HepG2 (cell line): Measurements from ENCODE around the gene C1orf159. TPM values are rescaled to one million over a fixed set of nuclear protein-coding genes. Genes with fewer than 3 reads are reported as not detected.
A peak's percentile ranks its signal among the peaks of the same experiment; 100 is the strongest.

ENCODE experiments used
- ARNT2 ChIP-seq: sonication (generic); formaldehyde crosslinking; IDR thresholded peaks from 2 replicates; pipeline ENCODE4 v1.8.0; 2022; ENCODE audit warnings: mild to moderate bottlenecking, low read depth, missing genetic modification reagents, moderate library complexity
- ATF7-NPFF ChIP-seq: sonication (generic); formaldehyde crosslinking; IDR thresholded peaks from 2 replicates; pipeline ENCODE4 v1.8.1; 2023; ENCODE audit warnings: mild to moderate bottlenecking, low read depth, missing genetic modification reagents, moderate library complexity
- CREB1 ChIP-seq, 2 experiments: fragments of 450-650 bp in 1 of 2; IDR thresholded peaks; 2 replicates each; pipeline ENCODE4 v1.6.1; 2016 to 2017; ENCODE audit warnings: control low read depth in 1 of 2, mild to moderate bottlenecking in 1 of 2, missing compliant biosample characterization in 1 of 2, missing genetic modification characterization in 1 of 2
- GFI1 ChIP-seq: sonication (generic); formaldehyde crosslinking; IDR thresholded peaks from 2 replicates; pipeline ENCODE4 v1.5.0; 2020; ENCODE audit warnings: missing genetic modification reagents, mild to moderate bottlenecking, borderline replicate concordance
- MIER2 ChIP-seq: IDR thresholded peaks from 2 replicates; pipeline ENCODE4 v1.6.1; 2016; ENCODE audit warnings: missing biosample characterization, missing genetic modification reagents
- NFYC ChIP-seq: IDR thresholded peaks from 2 replicates; pipeline ENCODE4 v1.6.1; 2016; ENCODE audit warnings: missing genetic modification reagents, missing compliant biosample characterization
- NR2C2 ChIP-seq: sonication (generic); formaldehyde crosslinking; IDR thresholded peaks from 2 replicates; pipeline ENCODE4 v1.4.0; 2020; ENCODE audit warnings: missing genetic modification reagents, mild to moderate bottlenecking, moderate library complexity, borderline replicate concordance
- RXRB ChIP-seq: IDR thresholded peaks from 2 replicates; pipeline ENCODE4 v1.6.1; 2016; ENCODE audit warnings: borderline replicate concordance, missing genetic modification reagents, missing compliant biosample characterization
- SIN3B ChIP-seq: fragments of 150-350 bp; IDR thresholded peaks from 2 replicates; pipeline ENCODE4 v1.6.1; 2014; ENCODE audit warnings: low read length
- SMAD9 ChIP-seq: sonication (generic); formaldehyde crosslinking; IDR thresholded peaks from 2 replicates; pipeline ENCODE4 v1.5.1; 2020; ENCODE audit warnings: mild to moderate bottlenecking, missing genetic modification reagents
- SP1 ChIP-seq, 2 experiments: fragments of 450-650 bp in 1 of 2; sonication (generic) in 1 of 2; formaldehyde crosslinking in 1 of 2; IDR thresholded peaks; 2 replicates each; pipeline versions ENCODE4 v1.4.0 to v1.6.1; 2016 to 2020; ENCODE audit warnings: missing genetic modification reagents in 1 of 2
- SRSF1 ChIP-seq: fragments of 200-400 bp; formaldehyde crosslinking; optimal IDR thresholded peaks from 2 replicates; pipeline ENCODE3; 2017; ENCODE audit warnings: mild to moderate bottlenecking, low read depth, low read length, moderate library complexity
- ZBTB7B ChIP-seq: sonication (generic); formaldehyde crosslinking; IDR thresholded peaks from 2 replicates; pipeline ENCODE4 v1.4.0; 2020; ENCODE audit warnings: missing genetic modification reagents
- ZFP91 ChIP-seq: sonication (generic); formaldehyde crosslinking; IDR thresholded peaks from 2 replicates; pipeline ENCODE4 v1.9.0; 2022; ENCODE audit warnings: missing genetic modification reagents, mild to moderate bottlenecking, borderline replicate concordance
- ZMAT3 ChIP-seq: sonication (generic); formaldehyde crosslinking; conservative IDR thresholded peaks from 2 replicates; pipeline ENCODE4 v1.7.0; 2021; ENCODE audit warnings: missing genetic modification reagents
- ZNF101 ChIP-seq: sonication (generic); formaldehyde crosslinking; IDR thresholded peaks from 2 replicates; pipeline ENCODE4 v1.4.0; 2020; ENCODE audit warnings: mild to moderate bottlenecking, low read depth, missing genetic modification reagents, borderline replicate concordance
- ZNF589 ChIP-seq: sonication (generic); formaldehyde crosslinking; conservative IDR thresholded peaks from 2 replicates; pipeline ENCODE4 v1.8.0; 2022; ENCODE audit warnings: mild to moderate bottlenecking, moderate library complexity, missing genetic modification reagents
- polyA plus RNA-seq, 8 experiments: library from polyadenylated mRNA; depleted of rRNA in 3 of 8; stranded (reverse) in 7 of 8; unstranded in 1 of 8; fragments of >200 nt; fragmentation: Illumina TruSeq in 4 of 8; extraction: Trizol in 4 of 8; gene quantifications; 2 replicates each; pipeline versions ENCODE4 v1.2.1 to v1.2.3, GENCODE V29; 2011 to 2016; ENCODE audit warnings: low read depth in 4 of 8, missing spikeins in 1 of 8, mixed read lengths in 1 of 8; ENCODE audit not compliant: insufficient read depth in 1 of 8
- total RNA-seq, 5 experiments: library from RNA; depleted of rRNA; stranded (reverse); fragments of >200 nt; fragmentation: Illumina TruSeq; extraction: Trizol; gene quantifications; 2 replicates each; pipeline ENCODE4 v1.2.3, GENCODE V29; 2016; ENCODE audit warnings: low read depth in 1 of 5
- TF ChIP-seq, protein P1 (sequence below): IDR thresholded peaks from 2 replicates; pipeline ENCODE4 v1.6.1; 2016; ENCODE audit warnings: missing compliant biosample characterization, missing genetic modification reagents, borderline replicate concordance
- TF ChIP-seq, protein P2 (sequence below): sonication (generic); formaldehyde crosslinking; IDR thresholded peaks from 2 replicates; pipeline ENCODE4 v1.5.1; 2020; ENCODE audit warnings: mild to moderate bottlenecking, missing genetic modification reagents, borderline replicate concordance
- TF ChIP-seq, protein P3 (sequence below): IDR thresholded peaks from 2 replicates; pipeline ENCODE4 v1.6.1; 2016; ENCODE audit warnings: mild to moderate bottlenecking

Gene C1orf159
- total and polyA plus RNA-seq, 2 of the 13 experiments (the other 11 are each of a cell fraction or from before 2014, with no cell fraction given), result 3.8 to 6.7 TPM

DNA sequence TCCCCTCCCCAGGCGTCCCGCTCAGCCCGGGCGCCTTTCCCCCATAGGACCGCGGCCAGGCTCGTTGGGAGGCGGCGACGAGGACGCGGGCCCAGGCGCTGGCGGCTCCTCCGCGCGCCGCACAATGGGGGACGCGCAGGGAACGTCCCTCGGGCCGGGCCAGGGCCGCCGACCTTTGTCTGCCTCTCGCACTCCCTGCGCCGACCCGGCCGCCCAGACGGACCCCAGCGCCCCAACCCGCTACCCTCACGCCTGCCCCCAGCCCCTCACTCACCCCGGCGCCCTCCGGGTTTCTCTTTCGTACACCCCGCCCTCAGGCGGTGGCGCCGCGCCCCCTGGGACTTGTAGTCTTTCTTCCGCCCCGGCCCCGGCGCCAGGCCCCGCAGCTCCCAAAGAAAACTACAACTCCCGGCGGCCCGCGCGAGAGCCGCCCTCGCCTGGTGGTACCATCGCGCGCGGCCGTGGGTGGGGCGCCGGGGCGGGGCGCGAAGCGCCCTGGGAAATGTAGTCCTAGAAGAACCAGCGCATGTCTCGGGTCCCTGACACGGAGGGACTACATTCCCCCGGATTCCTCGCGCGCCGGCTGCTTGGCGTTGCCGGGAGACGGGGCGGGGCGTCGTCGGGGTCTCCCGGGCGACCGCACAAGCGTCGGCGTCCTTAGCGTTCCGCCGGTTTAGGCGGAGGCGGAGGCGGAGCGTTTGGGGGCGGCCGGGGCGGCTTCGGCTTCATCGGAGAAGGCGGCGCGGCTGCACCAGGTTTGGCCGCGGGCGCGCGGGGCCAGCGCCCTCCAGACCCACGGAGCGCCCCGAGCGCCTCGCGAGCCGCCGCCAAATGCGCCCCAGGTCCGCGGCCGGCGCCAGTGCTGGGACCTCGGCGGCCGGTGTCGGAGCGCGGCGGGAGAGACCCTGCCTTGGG is at the start of gene C1orf159 (continued):
- peak; percentile 56 for TF ChIP-seq CREB1 (IDR thresholded peaks at IDR 0.05)
- TF ChIP-seq CREB1 (CRISPR knock-in tag; IDR thresholded peaks at IDR 0.05), result peak; percentile 82
- peak; percentile 78; the same call in 1 of the 2 replicates for TF ChIP-seq ZFP91 (CRISPR knock-in tag)
- TF ChIP-seq, protein P1, sequence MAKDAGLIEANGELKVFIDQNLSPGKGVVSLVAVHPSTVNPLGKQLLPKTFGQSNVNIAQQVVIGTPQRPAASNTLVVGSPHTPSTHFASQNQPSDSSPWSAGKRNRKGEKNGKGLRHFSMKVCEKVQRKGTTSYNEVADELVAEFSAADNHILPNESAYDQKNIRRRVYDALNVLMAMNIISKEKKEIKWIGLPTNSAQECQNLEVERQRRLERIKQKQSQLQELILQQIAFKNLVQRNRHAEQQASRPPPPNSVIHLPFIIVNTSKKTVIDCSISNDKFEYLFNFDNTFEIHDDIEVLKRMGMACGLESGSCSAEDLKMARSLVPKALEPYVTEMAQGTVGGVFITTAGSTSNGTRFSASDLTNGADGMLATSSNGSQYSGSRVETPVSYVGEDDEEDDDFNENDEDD (CRISPR knock-in tag), result peak; percentile 84; the same call in 1 of the 2 replicates
- TF ChIP-seq ZMAT3, result peak; percentile 50; the same call in 1 of the 2 replicates
- no peak for TF ChIP-seq SMAD9 (CRISPR knock-in tag)
- TF ChIP-seq RXRB, result no peak
- 0 out of 2 replicates have a peak, but pooled peaks have one; percentile 31 for TF ChIP-seq ARNT2
- no peak for TF ChIP-seq SRSF1
- 0 out of 2 replicates have a peak, but pooled peaks have one; percentile 38 for TF ChIP-seq ZBTB7B (CRISPR knock-in tag)
- no peak; the same call in 1 of the 2 replicates for TF ChIP-seq ATF7-NPFF
- no peak; the same call in 1 of the 2 replicates for TF ChIP-seq GFI1 (CRISPR knock-in tag)
- TF ChIP-seq ZNF589 (CRISPR knock-in tag), result no peak
- TF ChIP-seq, protein P2, sequence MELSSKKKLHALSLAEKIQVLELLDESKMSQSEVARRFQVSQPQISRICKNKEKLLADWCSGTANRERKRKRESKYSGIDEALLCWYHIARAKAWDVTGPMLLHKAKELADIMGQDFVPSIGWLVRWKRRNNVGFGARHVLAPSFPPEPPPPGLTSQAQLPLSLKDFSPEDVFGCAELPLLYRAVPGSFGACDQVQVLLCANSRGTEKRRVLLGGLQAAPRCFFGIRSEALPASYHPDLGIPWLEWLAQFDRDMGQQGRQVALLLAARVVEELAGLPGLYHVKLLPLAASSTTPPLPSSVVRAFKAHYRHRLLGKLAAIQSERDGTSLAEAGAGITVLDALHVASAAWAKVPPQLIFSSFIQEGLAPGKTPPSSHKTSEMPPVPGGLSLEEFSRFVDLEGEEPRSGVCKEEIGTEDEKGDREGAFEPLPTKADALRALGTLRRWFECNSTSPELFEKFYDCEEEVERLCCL (CRISPR knock-in tag), result no peak
- no peak for TF ChIP-seq SP1 (IDR thresholded peaks at IDR 0.05)
- peak; percentile 52; the same call in 1 of the 2 replicates for TF ChIP-seq SP1 (CRISPR knock-in tag; IDR thresholded peaks at IDR 0.05)
- 0 out of 2 replicates have a peak, but pooled peaks have one; percentile 56 for TF ChIP-seq MIER2
- TF ChIP-seq SIN3B, result peak; percentile 71
- TF ChIP-seq NR2C2 (CRISPR knock-in tag), result peak; percentile 95
- TF ChIP-seq NFYC (CRISPR knock-in tag), result peak; percentile 58
- TF ChIP-seq, protein P3, sequence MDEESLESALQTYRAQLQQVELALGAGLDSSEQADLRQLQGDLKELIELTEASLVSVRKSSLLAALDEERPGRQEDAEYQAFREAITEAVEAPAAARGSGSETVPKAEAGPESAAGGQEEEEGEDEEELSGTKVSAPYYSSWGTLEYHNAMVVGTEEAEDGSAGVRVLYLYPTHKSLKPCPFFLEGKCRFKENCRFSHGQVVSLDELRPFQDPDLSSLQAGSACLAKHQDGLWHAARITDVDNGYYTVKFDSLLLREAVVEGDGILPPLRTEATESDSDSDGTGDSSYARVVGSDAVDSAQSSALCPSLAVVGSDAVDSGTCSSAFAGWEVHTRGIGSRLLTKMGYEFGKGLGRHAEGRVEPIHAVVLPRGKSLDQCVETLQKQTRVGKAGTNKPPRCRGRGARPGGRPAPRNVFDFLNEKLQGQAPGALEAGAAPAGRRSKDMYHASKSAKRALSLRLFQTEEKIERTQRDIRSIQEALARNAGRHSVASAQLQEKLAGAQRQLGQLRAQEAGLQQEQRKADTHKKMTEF (CRISPR knock-in tag), result peak; percentile 87
- no peak for TF ChIP-seq ZNF101 (CRISPR knock-in tag)
